Activated CD4-positive, alpha-beta T cell treated with anti-CD3 and anti-CD28 coated beads, Interleukin-2, amount 10 ng/mL, durations not matched to agents 7 days and 5 days (primary cell): ENCODE results near the gene COL28A1. TPM values are rescaled to one million over a fixed set of nuclear protein-coding genes. Genes with fewer than 3 reads are reported as not detected.
"Not testable (repeated sequence)": the region's sequence is repeated elsewhere in the genome, so short reads cannot be mapped to it uniquely, and the experiment has no call there.

Source experiments
- CTCF ChIA-PET: fragments of 350-600 bp; sonication (Branson Sonifier 250); formaldehyde crosslinking; loops from one replicate; lab custom pipeline; 2021; ENCODE audit warnings: antibody characterized with exemption; lab: Charles Lee
- POLR2A ChIA-PET: fragments of 350-600 bp; sonication (Branson Sonifier 250); formaldehyde crosslinking; loops from one replicate; lab custom pipeline; 2021; ENCODE audit warnings: antibody characterized with exemption; lab: Charles Lee
- DNase-seq: peaks from one replicate; pipeline ENCODE4 v3.0.0-alpha.2; 2020
- H3K27ac Mint-ChIP-seq: one replicate; pipeline ENCODE4 v1.8.0; 2021; ENCODE audit warnings: mild to moderate bottlenecking, moderate library complexity, mixed read lengths
- H3K27me3 Mint-ChIP-seq: one replicate; pipeline ENCODE4 v1.8.0; 2021; ENCODE audit warnings: mixed read lengths
- H3K36me3 Mint-ChIP-seq: one replicate; pipeline ENCODE4 v1.8.0; 2021; ENCODE audit warnings: low read depth, mixed read lengths
- H3K4me1 Mint-ChIP-seq: one replicate; pipeline ENCODE4 v1.8.0; 2021; ENCODE audit warnings: mixed read lengths
- H3K4me3 Mint-ChIP-seq: one replicate; pipeline ENCODE4 v1.8.0; 2021; ENCODE audit warnings: mild to moderate bottlenecking, moderate library complexity, mixed read lengths
- H3K9me3 Mint-ChIP-seq: one replicate; pipeline ENCODE4 v1.8.0; 2021; ENCODE audit warnings: mixed read lengths
- total RNA-seq, 2 experiments: library from RNA; stranded (reverse); gene quantifications; one replicate each; pipeline ENCODE4 v1.2.3, GENCODE V29; 2021

Gene COL28A1
- total RNA-seq, 2 experiments from 2014 or later, result not detected

DNA sequence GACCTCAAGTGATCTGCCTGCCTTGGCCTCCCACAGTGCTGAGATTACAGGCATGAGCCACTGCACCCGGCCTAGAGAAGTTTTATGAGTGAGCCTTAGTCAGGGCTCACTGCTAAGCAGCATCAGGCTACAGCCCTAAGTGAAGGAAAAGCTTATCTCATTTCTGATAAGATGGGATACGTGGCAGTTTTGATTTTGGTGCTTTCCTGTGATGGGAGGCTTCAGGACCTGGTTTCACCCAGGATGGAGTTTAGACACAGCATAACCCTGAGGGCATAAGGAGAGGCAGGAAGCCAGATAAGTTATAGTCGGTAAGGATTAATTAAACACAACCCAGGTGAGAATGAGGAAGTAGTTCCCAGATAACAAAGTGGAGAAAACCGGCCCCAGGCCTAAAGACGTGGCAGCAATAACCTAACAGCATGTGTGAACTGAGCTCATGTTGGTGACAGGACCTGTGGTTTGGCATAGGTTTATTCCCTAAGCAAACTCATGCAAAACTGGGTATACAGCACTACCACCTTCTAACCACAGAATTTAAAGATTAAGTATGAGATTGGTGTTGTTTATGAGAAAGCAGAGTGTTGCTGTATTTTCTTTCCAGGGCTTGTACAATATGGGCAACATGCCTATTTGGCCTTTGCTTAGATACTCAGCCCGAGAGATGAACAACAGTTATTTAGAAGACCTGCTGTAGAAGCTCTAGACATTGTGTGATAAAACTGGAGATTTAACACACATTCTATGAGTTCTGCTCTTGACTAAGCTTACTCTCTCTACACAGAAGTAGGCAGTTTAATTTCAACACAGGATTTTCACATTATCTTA lies 119.4 kb downstream of the COL28A1 start:
- Mint-ChIP-seq H3K9me3 (no peaks in the 10 kb centered on the region), H3K4me1 (peaks cover 11% of the 10 kb centered on the region), H3K36me3 (no peaks in the 10 kb centered on the region), H3K4me3 (no peak overlapping the region), H3K27me3 (no peaks in the 10 kb centered on the region), H3K27ac (peak overlapping the region; percentile 68)
- CTCF ChIA-PET, result interaction anchor here (1.1 kb wide), 1 partner anchor 13 kb away, joined by 4 read pairs; no protein-coding TSS in a partner anchor
- POLR2A ChIA-PET, result no interaction called here
- peak; percentile 7 for DNase-seq

DNA sequence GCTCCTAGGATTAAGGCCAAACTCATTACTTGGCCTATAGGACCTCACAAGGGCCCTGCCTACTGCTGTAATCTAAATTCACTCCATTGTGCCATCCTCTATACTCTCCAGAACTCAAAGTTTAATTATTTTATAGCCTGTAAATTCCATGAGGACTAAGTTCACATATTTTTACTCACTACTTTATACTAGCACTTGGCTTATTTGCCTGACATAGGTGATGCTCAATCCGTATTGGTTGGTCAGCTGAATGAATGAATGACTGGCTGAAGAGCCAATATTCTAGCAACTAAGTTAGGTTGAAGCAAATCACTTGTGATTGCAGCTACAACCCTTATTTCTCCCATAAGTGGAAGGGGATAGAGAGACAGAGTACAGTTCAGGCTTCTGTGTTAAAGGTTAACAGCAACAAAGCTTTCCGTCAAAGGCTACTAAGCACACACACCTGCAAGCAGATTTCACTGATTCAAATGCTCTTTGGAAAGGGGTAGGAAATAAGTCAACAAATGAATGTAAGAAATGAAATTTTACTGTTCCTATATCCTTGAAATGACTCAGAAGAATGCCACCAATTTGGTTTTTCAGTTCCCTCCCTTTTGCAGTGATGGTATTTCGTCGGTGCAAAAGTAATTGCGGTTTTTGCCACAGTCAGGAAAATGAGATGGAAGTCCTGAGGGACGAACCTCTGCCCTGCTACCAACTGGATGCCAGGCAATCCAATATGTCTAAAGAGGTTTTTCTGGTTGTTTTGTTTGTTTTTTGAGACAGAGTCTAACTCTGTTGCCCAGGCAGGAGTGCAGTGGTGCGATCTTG lies 120.7 kb downstream of the COL28A1 start:
- H3K36me3 Mint-ChIP-seq, result no peaks in the 10 kb centered on the region
- no peak overlapping the region for H3K4me3 Mint-ChIP-seq
- no peaks in the 10 kb centered on the region for H3K27me3 Mint-ChIP-seq
- ChIA-PET CTCF (no interaction called here), POLR2A (no interaction called here)
- H3K9me3 Mint-ChIP-seq, result no peaks in the 10 kb centered on the region
- H3K4me1 Mint-ChIP-seq, result peaks cover 11% of the 10 kb centered on the region
- no peak for DNase-seq
- no peak overlapping the region for H3K27ac Mint-ChIP-seq

DNA sequence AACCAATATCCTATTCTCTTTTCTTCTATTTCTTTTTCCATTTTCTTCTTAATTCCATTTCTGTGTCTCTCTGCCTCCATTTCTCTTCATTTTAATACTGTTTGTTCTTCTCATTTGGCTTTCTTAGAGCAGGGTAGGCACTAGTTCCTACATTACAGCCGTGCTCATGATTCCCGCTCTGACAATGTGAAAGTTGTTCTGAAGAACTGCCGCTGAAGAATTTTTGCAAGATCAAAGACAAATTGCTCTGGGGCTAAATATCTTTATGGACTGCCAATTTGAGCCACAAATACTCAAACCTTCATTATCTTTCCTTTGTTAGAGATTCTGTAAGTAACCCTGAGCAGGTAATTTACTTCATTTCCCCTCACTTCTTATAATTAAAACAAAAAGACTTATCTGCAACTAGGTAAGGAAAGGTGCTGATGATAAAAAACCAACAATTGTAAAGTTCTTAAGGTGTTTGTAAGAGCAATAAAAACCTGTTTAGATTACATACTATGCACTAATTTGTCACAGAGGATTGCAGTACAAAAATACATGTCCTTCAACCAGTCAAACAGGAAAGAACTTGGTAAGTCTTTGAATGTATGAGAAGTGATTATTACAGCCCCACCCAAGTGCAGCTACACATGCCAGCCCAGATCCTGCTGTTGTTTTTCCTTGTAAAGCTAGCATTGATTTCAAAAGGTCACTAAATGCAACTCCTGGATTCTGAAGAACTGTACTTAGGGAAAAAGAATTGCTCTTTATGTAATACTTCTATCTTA lies 127.5 kb downstream of the COL28A1 start:
- Mint-ChIP-seq H3K4me1 (peaks cover 2% of the 10 kb centered on the region), H3K4me3 (no peak overlapping the region), H3K27ac (no peak overlapping the region), H3K9me3 (peaks cover 8% of the 10 kb centered on the region), H3K27me3 (peaks cover 5% of the 10 kb centered on the region), H3K36me3 (no peaks in the 10 kb centered on the region)
- no peak for DNase-seq
- ChIA-PET CTCF (no interaction called here), POLR2A (no interaction called here)

GRCh38 chr7:7405461-7405860 lies 130.2 kb downstream of the COL28A1 start:
- Mint-ChIP-seq H3K36me3 (no peaks in the 10 kb centered on the region), H3K4me1 (peaks cover 2% of the 10 kb centered on the region), H3K9me3 (peaks cover 8% of the 10 kb centered on the region), H3K4me3 (no peak overlapping the region), H3K27ac (no peak overlapping the region), H3K27me3 (peaks cover 7% of the 10 kb centered on the region)
- DNase-seq, result no peak
- ChIA-PET CTCF (no interaction called here), POLR2A (no interaction called here)

DNA sequence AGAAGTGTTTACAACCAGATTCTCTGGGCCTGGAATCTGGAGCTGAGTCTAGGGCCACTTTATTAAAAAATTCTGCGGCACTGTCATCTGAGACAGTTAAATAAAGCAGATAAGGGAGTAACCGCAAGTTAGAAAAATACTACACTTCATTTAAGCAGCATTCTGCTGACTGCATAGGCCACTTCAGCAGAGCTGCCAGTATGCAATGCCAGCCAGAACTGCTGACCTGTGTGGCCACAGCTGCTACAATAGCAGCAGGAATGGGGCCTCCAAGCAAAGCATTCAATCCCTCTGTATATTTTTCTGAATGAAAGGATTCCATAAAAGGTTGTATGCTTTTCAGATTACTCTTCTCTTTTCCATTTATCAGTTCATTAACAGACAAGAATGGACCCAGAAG lies 136.0 kb downstream of the COL28A1 start:
- ChIA-PET POLR2A (no interaction called here), CTCF (no interaction called here)
- H3K36me3 Mint-ChIP-seq, result no peaks in the 10 kb centered on the region
- DNase-seq, result no peak
- no peaks in the 10 kb centered on the region for H3K9me3 Mint-ChIP-seq
- H3K4me1 Mint-ChIP-seq, result no peaks in the 10 kb centered on the region
- no peak overlapping the region for H3K4me3 Mint-ChIP-seq
- peaks cover 2% of the 10 kb centered on the region for H3K27me3 Mint-ChIP-seq
- no peak overlapping the region for H3K27ac Mint-ChIP-seq

GRCh38 chr7:7395785-7396184 lies 139.9 kb downstream of the COL28A1 start:
- Mint-ChIP-seq H3K36me3 (no peaks in the 10 kb centered on the region), H3K27me3 (peaks cover 6% of the 10 kb centered on the region), H3K4me3 (no peak overlapping the region), H3K4me1 (no peaks in the 10 kb centered on the region), H3K9me3 (peaks cover 14% of the 10 kb centered on the region), H3K27ac (no peak overlapping the region)
- no peak for DNase-seq
- POLR2A ChIA-PET, result no interaction called here
- CTCF ChIA-PET, result no interaction called here

GRCh38 chr7:7388164-7388563 lies 147.5 kb downstream of the COL28A1 start:
- POLR2A ChIA-PET, H3K4me1 Mint-ChIP-seq, DNase-seq, H3K27ac Mint-ChIP-seq, H3K4me3 Mint-ChIP-seq, CTCF ChIA-PET, H3K36me3 Mint-ChIP-seq: not testable (repeated sequence)
- peaks cover 11% of the 10 kb centered on the region for H3K27me3 Mint-ChIP-seq
- H3K9me3 Mint-ChIP-seq, result peaks cover 17% of the 10 kb centered on the region

DNA sequence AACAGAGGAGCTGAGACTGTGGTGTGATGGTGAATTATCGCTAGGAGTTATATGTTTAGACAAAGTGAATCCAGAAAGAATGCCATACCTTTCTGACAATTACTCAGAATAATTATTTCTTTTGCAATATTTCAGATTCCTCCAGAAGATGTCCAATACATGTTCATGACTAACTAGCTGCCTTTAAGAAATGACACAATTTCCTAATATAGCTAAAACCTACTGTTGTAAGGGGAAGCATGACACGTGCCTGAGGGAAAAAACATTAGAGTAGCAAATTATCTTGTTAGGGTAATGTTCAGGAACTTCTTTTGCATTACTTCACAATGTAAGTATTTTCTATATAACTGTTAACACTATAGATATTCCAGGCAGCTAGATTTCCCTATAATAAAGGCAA lies 150.3 kb downstream of the COL28A1 start:
- H3K9me3 Mint-ChIP-seq, result no peaks in the 10 kb centered on the region
- no peak overlapping the region for H3K4me3 Mint-ChIP-seq
- H3K36me3 Mint-ChIP-seq, result peaks cover 1% of the 10 kb centered on the region
- CTCF ChIA-PET, result no interaction called here
- H3K4me1 Mint-ChIP-seq, result no peaks in the 10 kb centered on the region
- POLR2A ChIA-PET, result no interaction called here
- no peak for DNase-seq
- H3K27me3 Mint-ChIP-seq, result peaks cover 3% of the 10 kb centered on the region
- H3K27ac Mint-ChIP-seq, result no peak overlapping the region

DNA sequence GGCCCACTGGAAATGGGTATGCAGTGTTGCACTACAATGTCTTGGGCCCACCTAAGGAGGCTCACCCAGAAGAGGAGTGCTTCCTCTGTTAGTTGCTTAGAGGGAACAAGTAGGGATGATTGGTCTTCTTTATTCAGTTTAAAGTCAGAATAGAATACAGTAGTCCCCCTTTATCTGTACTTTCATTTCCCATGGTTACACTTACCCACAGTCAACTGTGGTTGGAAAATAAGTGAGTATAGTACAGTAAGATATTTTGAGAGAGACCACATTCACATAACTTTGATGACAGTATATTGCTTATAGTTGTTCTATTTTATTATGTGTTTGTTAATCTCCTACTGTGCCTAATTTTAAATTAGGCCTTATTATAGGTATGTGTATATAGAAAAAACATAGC lies 151.4 kb downstream of the COL28A1 start:
- H3K4me1 Mint-ChIP-seq, result no peaks in the 10 kb centered on the region
- no peak for DNase-seq
- H3K4me3 Mint-ChIP-seq, result no peak overlapping the region
- H3K36me3 Mint-ChIP-seq, result peaks cover 1% of the 10 kb centered on the region
- no peaks in the 10 kb centered on the region for H3K9me3 Mint-ChIP-seq
- POLR2A ChIA-PET, result no interaction called here
- CTCF ChIA-PET, result no interaction called here
- peaks cover 2% of the 10 kb centered on the region for H3K27me3 Mint-ChIP-seq
- no peak overlapping the region for H3K27ac Mint-ChIP-seq

DNA sequence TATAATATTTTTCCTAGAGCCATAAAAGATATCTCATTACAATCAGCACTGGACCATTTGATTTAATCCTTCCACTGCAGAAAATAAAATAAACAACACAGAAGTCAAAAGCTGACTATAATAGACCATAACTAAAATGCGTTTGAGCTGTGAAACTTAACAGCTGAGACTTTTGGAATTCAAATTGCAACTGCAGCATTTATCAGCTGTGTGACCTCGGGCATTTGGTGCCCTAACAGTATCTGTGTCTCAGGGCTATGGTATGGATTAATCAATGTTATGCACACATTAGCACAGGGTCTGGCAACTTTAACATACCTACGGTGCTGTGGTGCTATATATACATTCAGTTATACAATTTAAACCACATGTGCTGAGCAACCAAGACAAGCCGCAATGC lies 160.1 kb downstream of the COL28A1 start:
- no peak overlapping the region for H3K4me3 Mint-ChIP-seq
- no peaks in the 10 kb centered on the region for H3K27me3 Mint-ChIP-seq
- no peaks in the 10 kb centered on the region for H3K36me3 Mint-ChIP-seq
- no peak overlapping the region for H3K27ac Mint-ChIP-seq
- ChIA-PET CTCF (no interaction called here), POLR2A (no interaction called here)
- DNase-seq, result no peak
- no peaks in the 10 kb centered on the region for H3K9me3 Mint-ChIP-seq
- H3K4me1 Mint-ChIP-seq, result no peaks in the 10 kb centered on the region

GRCh38 chr7:7370076-7370475 lies 165.6 kb downstream of the COL28A1 start:
- no peaks in the 10 kb centered on the region for H3K9me3 Mint-ChIP-seq
- H3K27ac Mint-ChIP-seq, result no peak overlapping the region
- no peak overlapping the region for H3K4me3 Mint-ChIP-seq
- no peaks in the 10 kb centered on the region for H3K4me1 Mint-ChIP-seq
- H3K27me3 Mint-ChIP-seq, result peaks cover 1% of the 10 kb centered on the region
- ChIA-PET POLR2A (no interaction called here), CTCF (interaction anchor here (0.9 to 1.6 kb wide), 2 partner anchors 9 to 16 kb away, joined by 3 read pairs; no protein-coding TSS in a partner anchor)
- DNase-seq, result no peak
- H3K36me3 Mint-ChIP-seq, result no peaks in the 10 kb centered on the region

DNA sequence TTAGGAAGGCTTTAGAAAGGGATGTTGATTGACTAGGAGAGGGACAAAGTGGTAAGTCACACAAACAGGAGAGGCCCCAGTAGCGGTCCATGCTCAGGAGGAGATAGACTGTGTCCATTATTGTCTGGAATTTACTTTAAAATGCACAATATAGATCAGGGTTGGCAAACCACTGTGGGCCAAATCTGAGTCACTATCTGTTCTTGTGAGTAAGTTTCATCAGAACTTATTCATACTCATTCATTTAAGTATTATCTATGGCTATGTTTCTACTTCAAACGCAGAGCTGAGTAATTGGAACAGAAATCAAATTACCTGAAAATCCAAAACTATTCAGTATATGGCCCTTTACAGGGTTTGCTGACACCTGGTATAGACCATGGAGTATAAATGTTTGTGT lies 166.5 kb downstream of the COL28A1 start:
- CTCF ChIA-PET, result interaction anchor here (1.6 kb wide), 1 partner anchor 10 kb away, joined by 3 read pairs; no protein-coding TSS in a partner anchor
- DNase-seq, result no peak
- Mint-ChIP-seq H3K36me3 (no peaks in the 10 kb centered on the region), H3K9me3 (no peaks in the 10 kb centered on the region), H3K4me3 (no peak overlapping the region), H3K27me3 (peaks cover 1% of the 10 kb centered on the region), H3K4me1 (no peaks in the 10 kb centered on the region), H3K27ac (no peak overlapping the region)
- POLR2A ChIA-PET, result no interaction called here

- POLR2A ChIA-PET, result no interaction called here
- DNase-seq, result no peak
- Mint-ChIP-seq H3K4me3 (no peak overlapping the region), H3K36me3 (no peaks in the 10 kb centered on the region), H3K27me3 (no peaks in the 10 kb centered on the region), H3K4me1 (no peaks in the 10 kb centered on the region), H3K27ac (no peak overlapping the region), H3K9me3 (no peaks in the 10 kb centered on the region)
- CTCF ChIA-PET, result no interaction called here
These were observed 181.0 kb downstream of the COL28A1 start for GRCh38 chr7:7354674-7355073.
